ENCODE results near the gene GDF15. TPM values are rescaled to one million over a fixed set of nuclear protein-coding genes. Genes with fewer than 3 reads are reported as not detected.
A peak's percentile ranks its signal among the peaks of the same experiment; 100 is the strongest.

GDF15 gene
- total and polyA plus RNA-seq, 7 experiments from 2014 or later: 0.32 to 0.73 (median 0.58) TPM; not detected in 3

- no peak overlapping the region for H3K4me3 ChIP-seq (ENCODE audit: low read length)
- POLR2A ChIA-PET: interaction anchor here (1.3 to 1.6 kb wide), 2 partner anchors 27 to 29 kb away, joined by 4 read pairs; partner anchors contain the start of gene SSBP4
- H3K27me3 Mint-ChIP-seq: peaks cover 15 to 78% (median 24%) of the 10 kb centered on the region in 5 donors
- H3K9me3 Mint-ChIP-seq: peaks cover 0 to 2% (median 0%) of the 10 kb centered on the region in 11 donors
- no peaks in the 10 kb centered on the region for H3K9me3 ChIP-seq (ENCODE audit: control insufficient read depth in 2 of 3, low read length in 3 of 3)
- H3K27ac Mint-ChIP-seq: peak overlapping the region in 1 of 9 donors; percentile 64
- no peak for DNase-seq
- H3K27ac ChIP-seq (ENCODE audit: low read depth, low read length): no peak overlapping the region
- H3K36me3 ChIP-seq (ENCODE audit: control insufficient read depth in 2 of 3, insufficient read depth in 3 of 3, low read length in 3 of 3): no peaks in the 10 kb centered on the region
- H3K27me3 ChIP-seq (ENCODE audit: control insufficient read depth in 2 of 2, insufficient read depth in 2 of 2, low read length in 2 of 2): peaks cover 0 to 11% of the 10 kb centered on the region in 2 donors
- H3K4me3 Mint-ChIP-seq: peak overlapping the region in 9 of 10 donors; percentile 7 to 79 (median 55)
- intact Hi-C loops (cut with micrococcal nuclease): loop anchor here (2.0 kb wide), 2 partner anchors 49 to 73 kb away; partner anchors contain the start of gene PGPEP1 (in 1 of the 2)
- CTCF ChIA-PET: interaction anchor here (1.4 to 4.1 kb wide), 4 partner anchors 22 to 110 kb away, joined by 3 to 37 read pairs (median 12); partner anchors contain the start of gene SSBP4
- peaks cover 0 to 4% of the 10 kb centered on the region in 2 donors for H3K4me1 ChIP-seq (ENCODE audit: control insufficient read depth in 2 of 2, insufficient read depth in 2 of 2, low read length in 2 of 2)
- no peaks in the 10 kb centered on the region for H3K36me3 Mint-ChIP-seq
- ATAC-seq: no peak
- peaks cover 0 to 12% (median 7%) of the 10 kb centered on the region in 7 donors for H3K4me1 Mint-ChIP-seq
Observed at GRCh38 chr19:18389726-18390064, 3.7 kb downstream of the GDF15 start.

- ChIA-PET POLR2A (interaction anchor here (1.3 to 1.6 kb wide), 2 partner anchors 26 to 29 kb away, joined by 4 read pairs; partner anchors contain the start of gene SSBP4), CTCF (interaction anchor here (0.9 to 4.1 kb wide), 4 partner anchors 12 to 111 kb away, joined by 3 to 37 read pairs (median 3); no protein-coding TSS in a partner anchor)
- Mint-ChIP-seq H3K4me3 (peak overlapping the region in 5 of 10 donors; percentile 7 to 73 (median 40)), H3K27me3 (peaks cover 10 to 73% (median 20%) of the 10 kb centered on the region in 5 donors), H3K36me3 (no peaks in the 10 kb centered on the region), H3K9me3 (peaks cover 0 to 2% (median 0%) of the 10 kb centered on the region in 11 donors), H3K4me1 (peaks cover 0 to 12% (median 7%) of the 10 kb centered on the region in 7 donors), H3K27ac (peak overlapping the region in 1 of 9 donors; percentile 64)
- Histone ChIP-seq H3K36me3 (ENCODE audit: control insufficient read depth in 2 of 3, insufficient read depth in 3 of 3, low read length in 3 of 3) (no peaks in the 10 kb centered on the region), H3K27me3 (ENCODE audit: control insufficient read depth in 2 of 2, insufficient read depth in 2 of 2, low read length in 2 of 2) (peaks cover 0 to 11% of the 10 kb centered on the region in 2 donors), H3K4me1 (ENCODE audit: control insufficient read depth in 2 of 2, insufficient read depth in 2 of 2, low read length in 2 of 2) (peaks cover 0 to 4% of the 10 kb centered on the region in 2 donors), H3K27ac (ENCODE audit: low read depth, low read length) (no peak overlapping the region), H3K9me3 (ENCODE audit: control insufficient read depth in 2 of 3, low read length in 3 of 3) (no peaks in the 10 kb centered on the region), H3K4me3 (ENCODE audit: low read length) (no peak overlapping the region)
- intact Hi-C loops (cut with micrococcal nuclease): no loop called here
- DNase-seq (no peak), ATAC-seq (no peak)
Observed at GRCh38 chr19:18390065-18390907, 4.3 kb downstream of the GDF15 start.

- H3K9me3 Mint-ChIP-seq: peaks cover 0 to 2% (median 0%) of the 10 kb centered on the region in 11 donors
- Histone ChIP-seq H3K27me3 (ENCODE audit: control insufficient read depth in 2 of 2, insufficient read depth in 2 of 2, low read length in 2 of 2) (peaks cover 0 to 6% of the 10 kb centered on the region in 2 donors), H3K9me3 (ENCODE audit: control insufficient read depth in 2 of 3, low read length in 3 of 3) (no peaks in the 10 kb centered on the region), H3K4me3 (ENCODE audit: low read length) (no peak overlapping the region), H3K27ac (ENCODE audit: low read depth, low read length) (no peak overlapping the region), H3K36me3 (ENCODE audit: control insufficient read depth in 2 of 3, insufficient read depth in 3 of 3, low read length in 3 of 3) (no peaks in the 10 kb centered on the region), H3K4me1 (ENCODE audit: control insufficient read depth in 2 of 2, insufficient read depth in 2 of 2, low read length in 2 of 2) (peaks cover 0 to 4% of the 10 kb centered on the region in 2 donors)
- H3K27me3 Mint-ChIP-seq: peaks cover 6 to 65% (median 15%) of the 10 kb centered on the region in 5 donors
- peaks cover 0 to 12% (median 7%) of the 10 kb centered on the region in 7 donors for H3K4me1 Mint-ChIP-seq
- no peak overlapping the region for H3K4me3 Mint-ChIP-seq
- no peaks in the 10 kb centered on the region for H3K36me3 Mint-ChIP-seq
- ChIA-PET POLR2A (no interaction called here), CTCF (interaction anchor here (0.9 to 4.1 kb wide), 2 partner anchors 20 to 112 kb away, joined by 3 to 37 read pairs; no protein-coding TSS in a partner anchor)
- no peak overlapping the region for H3K27ac Mint-ChIP-seq
- intact Hi-C loops (cut with micrococcal nuclease): no loop called here
- no peak for ATAC-seq
- no peak for DNase-seq
Observed at GRCh38 chr19:18391509-18392075, 5.6 kb downstream of the GDF15 start.

GRCh38 chr19:18392417-18392816, 6.5 kb downstream of the GDF15 start:
- Mint-ChIP-seq H3K4me3 (no peak overlapping the region), H3K27me3 (peaks cover under 1 to 63% (median 6%) of the 10 kb centered on the region in 5 donors), H3K27ac (no peak overlapping the region), H3K4me1 (peaks cover 0 to 10% (median 5%) of the 10 kb centered on the region in 7 donors), H3K9me3 (peaks cover 0 to 2% (median 0%) of the 10 kb centered on the region in 11 donors), H3K36me3 (no peaks in the 10 kb centered on the region)
- Histone ChIP-seq H3K27ac (ENCODE audit: low read depth, low read length) (no peak overlapping the region), H3K27me3 (ENCODE audit: control insufficient read depth in 2 of 2, insufficient read depth in 2 of 2, low read length in 2 of 2) (peaks cover 0 to 5% of the 10 kb centered on the region in 2 donors), H3K4me3 (ENCODE audit: low read length) (no peak overlapping the region), H3K4me1 (ENCODE audit: control insufficient read depth in 2 of 2, insufficient read depth in 2 of 2, low read length in 2 of 2) (peaks cover 0 to 8% of the 10 kb centered on the region in 2 donors), H3K9me3 (ENCODE audit: control insufficient read depth in 2 of 3, low read length in 3 of 3) (no peaks in the 10 kb centered on the region), H3K36me3 (ENCODE audit: control insufficient read depth in 2 of 3, insufficient read depth in 3 of 3, low read length in 3 of 3) (no peaks in the 10 kb centered on the region)
- DNase-seq (no peak), ATAC-seq (peak; percentile 69)
- ChIA-PET CTCF (interaction anchor here (0.5 to 0.6 kb wide), 2 partner anchors 112 to 438 kb away, joined by 4 read pairs; no protein-coding TSS in a partner anchor), POLR2A (no interaction called here)
- intact Hi-C loops (cut with micrococcal nuclease): no loop called here

- H3K4me1 Mint-ChIP-seq: peaks cover under 1 to 11% (median 8%) of the 10 kb centered on the region in 7 donors
- H3K9me3 Mint-ChIP-seq: peaks cover 0 to 2% (median 0%) of the 10 kb centered on the region in 11 donors
Observed at GRCh38 chr19:18392926-18393325, 7.0 kb downstream of the GDF15 start.

GRCh38 chr19:18393836-18394235, 7.9 kb downstream of the GDF15 start:
- peaks cover 0 to 2% (median 0%) of the 10 kb centered on the region in 11 donors for H3K9me3 Mint-ChIP-seq
- peaks cover 0 to 11% (median 5%) of the 10 kb centered on the region in 7 donors for H3K4me1 Mint-ChIP-seq
- Histone ChIP-seq H3K9me3 (ENCODE audit: control insufficient read depth in 2 of 3, low read length in 3 of 3) (no peaks in the 10 kb centered on the region), H3K4me1 (ENCODE audit: control insufficient read depth in 2 of 2, insufficient read depth in 2 of 2, low read length in 2 of 2) (peaks cover 0 to 9% of the 10 kb centered on the region in 2 donors), H3K4me3 (ENCODE audit: low read length) (no peak overlapping the region), H3K36me3 (ENCODE audit: control insufficient read depth in 2 of 3, insufficient read depth in 3 of 3, low read length in 3 of 3) (no peaks in the 10 kb centered on the region), H3K27ac (ENCODE audit: low read depth, low read length) (no peak overlapping the region), H3K27me3 (ENCODE audit: control insufficient read depth in 2 of 2, insufficient read depth in 2 of 2, low read length in 2 of 2) (peaks cover 0 to 5% of the 10 kb centered on the region in 2 donors)
- H3K27ac Mint-ChIP-seq: peak overlapping the region in 1 of 9 donors; percentile 74
- POLR2A ChIA-PET: no interaction called here
- intact Hi-C loops (cut with micrococcal nuclease): no loop called here
- H3K27me3 Mint-ChIP-seq: peaks cover 0 to 60% (median 6%) of the 10 kb centered on the region in 5 donors
- H3K36me3 Mint-ChIP-seq: no peaks in the 10 kb centered on the region
- no peak overlapping the region for H3K4me3 Mint-ChIP-seq
- ATAC-seq: peak; percentile 23
- no peak for DNase-seq
- CTCF ChIA-PET: no interaction called here

More at GRCh38 chr19:18392926-18393325, 7.0 kb downstream of the GDF15 start:
- ATAC-seq (no peak), DNase-seq (no peak)
- Mint-ChIP-seq H3K36me3 (no peaks in the 10 kb centered on the region), H3K27ac (no peak overlapping the region), H3K27me3 (peaks cover 0 to 63% (median 5%) of the 10 kb centered on the region in 5 donors), H3K4me3 (no peak overlapping the region)
- Histone ChIP-seq H3K4me3 (ENCODE audit: low read length) (no peak overlapping the region), H3K4me1 (ENCODE audit: control insufficient read depth in 2 of 2, insufficient read depth in 2 of 2, low read length in 2 of 2) (peaks cover 0 to 12% of the 10 kb centered on the region in 2 donors), H3K27ac (ENCODE audit: low read depth, low read length) (no peak overlapping the region), H3K36me3 (ENCODE audit: control insufficient read depth in 2 of 3, insufficient read depth in 3 of 3, low read length in 3 of 3) (no peaks in the 10 kb centered on the region), H3K9me3 (ENCODE audit: control insufficient read depth in 2 of 3, low read length in 3 of 3) (no peaks in the 10 kb centered on the region), H3K27me3 (ENCODE audit: control insufficient read depth in 2 of 2, insufficient read depth in 2 of 2, low read length in 2 of 2) (peaks cover 0 to 5% of the 10 kb centered on the region in 2 donors)
- ChIA-PET POLR2A (no interaction called here), CTCF (interaction anchor here (0.5 to 0.6 kb wide), 2 partner anchors 112 to 438 kb away, joined by 4 read pairs; no protein-coding TSS in a partner anchor)
- intact Hi-C loops (cut with micrococcal nuclease): no loop called here

Data from naive thymus-derived CD4-positive, alpha-beta T cell (primary cell).